Hepatocyte (in vitro differentiated cells): ENCODE measurements around the gene CTNNA3. TPM values are rescaled to one million over a fixed set of nuclear protein-coding genes. Genes with fewer than 3 reads are reported as not detected.

ENCODE experiments used
- DNase-seq: peaks from one replicate; pipeline ENCODE4 v3.0.0-alpha.2; 2016; ENCODE audit warnings: low spot score
- H2AFZ ChIP-seq: fragments of 200-600 bp; sonication (generic); 2 replicates; pipeline ENCODE4 v1.6.0; 2016; ENCODE audit warnings: antibody characterized with exemption, mild to moderate bottlenecking
- H3K27ac ChIP-seq: fragments of 200-600 bp; sonication (generic); 2 replicates; pipeline ENCODE4 v1.5.1; 2016; ENCODE audit warnings: mild to moderate bottlenecking
- H3K27me3 ChIP-seq: fragments of 200-600 bp; sonication (generic); 2 replicates; pipeline ENCODE4 v1.6.1; 2016
- H3K36me3 ChIP-seq: fragments of 200-600 bp; sonication (generic); replicated peaks from 2 replicates; pipeline ENCODE4 v1.5.1; 2016; ENCODE audit warnings: low read depth; ENCODE audit not compliant: insufficient read depth
- H3K4me1 ChIP-seq: fragments of 200-600 bp; sonication (generic); 2 replicates; pipeline ENCODE4 v1.5.1; 2016; ENCODE audit warnings: mild to moderate bottlenecking, moderate library complexity; ENCODE audit not compliant: insufficient read depth
- H3K4me2 ChIP-seq: fragments of 200-600 bp; sonication (generic); 2 replicates; pipeline ENCODE4 v1.6.0; 2016
- H3K4me3 ChIP-seq: fragments of 200-600 bp; sonication (generic); 2 replicates; pipeline ENCODE4 v1.5.1; 2016; ENCODE audit warnings: mild to moderate bottlenecking
- H3K79me2 ChIP-seq: fragments of 200-600 bp; sonication (generic); 2 replicates; pipeline ENCODE4 v1.6.0; 2017; ENCODE audit warnings: mild to moderate bottlenecking
- H3K9me2 ChIP-seq: fragments of 200-600 bp; sonication (generic); replicated peaks from 2 replicates; pipeline ENCODE4 v1.6.0; 2017; ENCODE audit warnings: mild to moderate bottlenecking; ENCODE audit not compliant: insufficient read depth
- H3K9me3 ChIP-seq: fragments of 200-600 bp; sonication (generic); 2 replicates; pipeline ENCODE4 v1.5.1; 2016; ENCODE audit warnings: low read depth, mild to moderate bottlenecking
- H4K20me1 ChIP-seq: fragments of 200-600 bp; sonication (generic); 2 replicates; pipeline ENCODE4 v1.6.0; 2016; ENCODE audit warnings: mild to moderate bottlenecking; ENCODE audit not compliant: insufficient read depth, poor library complexity, severe bottlenecking
- EZH2 ChIP-seq: fragments of 200-600 bp; sonication (generic); IDR thresholded peaks from 2 replicates; pipeline ENCODE4 v1.6.1; 2016; ENCODE audit warnings: antibody characterized with exemption, mild to moderate bottlenecking, borderline replicate concordance
- EZH2phosphoT487 ChIP-seq: fragments of 200-600 bp; sonication (generic); IDR thresholded peaks from one replicate; pipeline ENCODE4 v1.6.1; 2018; ENCODE audit warnings: antibody characterized with exemption, mild to moderate bottlenecking, low read depth, moderate library complexity; ENCODE audit not compliant: unreplicated experiment, severe bottlenecking
- WGBS: methylation state at CpG from one replicate; pipeline ENCODE4 v1.1.6; 2016; ENCODE audit warnings: low lambda C conversion rate; ENCODE audit errors: missing lambda C conversion rate; 5-methylcytosine and 5-hydroxymethylcytosine counted together
- polyA plus RNA-seq: library from polyadenylated mRNA; unstranded; fragments of >200 nt; fragmentation: Nextera tagmentation; extraction: Ambion mirVana; gene quantifications from 2 replicates; pipeline ENCODE4 v1.2.1, GENCODE V29; 2016
- total RNA-seq: library from RNA; depleted of rRNA; stranded (reverse); fragments of >200 nt; gene quantifications from 2 replicates; pipeline ENCODE4 v1.2.3, GENCODE V29; 2014
- TF ChIP-seq, protein P1 (sequence below): fragments of 200-600 bp; sonication (generic); IDR thresholded peaks from 2 replicates; pipeline ENCODE4 v1.5.1; 2016; ENCODE audit warnings: antibody characterized with exemption, mild to moderate bottlenecking; ENCODE audit not compliant: poor library complexity

Gene CTNNA3
- total and polyA plus RNA-seq, 2 experiments from 2014 or later: 12.9 to 25.9 TPM

GRCh38 chr10:66381045-66381444 lies 1315.0 kb downstream of the CTNNA3 start:
- Histone ChIP-seq H3K27me3 (no peaks in the 10 kb centered on the region), H3K4me1 (no peaks in the 10 kb centered on the region), H3K9me2 (no peaks in the 10 kb centered on the region), H3K79me2 (no peaks in the 10 kb centered on the region), H4K20me1 (no peaks in the 10 kb centered on the region), H3K4me2 (no peak overlapping the region), H2AFZ (no peak overlapping the region), H3K27ac (no peak overlapping the region), H3K36me3 (no peaks in the 10 kb centered on the region), H3K9me3 (no peaks in the 10 kb centered on the region), H3K4me3 (no peak overlapping the region)
- TF ChIP-seq EZH2phosphoT487 (no peak), EZH2 (no peak)
- TF ChIP-seq, protein P1, sequence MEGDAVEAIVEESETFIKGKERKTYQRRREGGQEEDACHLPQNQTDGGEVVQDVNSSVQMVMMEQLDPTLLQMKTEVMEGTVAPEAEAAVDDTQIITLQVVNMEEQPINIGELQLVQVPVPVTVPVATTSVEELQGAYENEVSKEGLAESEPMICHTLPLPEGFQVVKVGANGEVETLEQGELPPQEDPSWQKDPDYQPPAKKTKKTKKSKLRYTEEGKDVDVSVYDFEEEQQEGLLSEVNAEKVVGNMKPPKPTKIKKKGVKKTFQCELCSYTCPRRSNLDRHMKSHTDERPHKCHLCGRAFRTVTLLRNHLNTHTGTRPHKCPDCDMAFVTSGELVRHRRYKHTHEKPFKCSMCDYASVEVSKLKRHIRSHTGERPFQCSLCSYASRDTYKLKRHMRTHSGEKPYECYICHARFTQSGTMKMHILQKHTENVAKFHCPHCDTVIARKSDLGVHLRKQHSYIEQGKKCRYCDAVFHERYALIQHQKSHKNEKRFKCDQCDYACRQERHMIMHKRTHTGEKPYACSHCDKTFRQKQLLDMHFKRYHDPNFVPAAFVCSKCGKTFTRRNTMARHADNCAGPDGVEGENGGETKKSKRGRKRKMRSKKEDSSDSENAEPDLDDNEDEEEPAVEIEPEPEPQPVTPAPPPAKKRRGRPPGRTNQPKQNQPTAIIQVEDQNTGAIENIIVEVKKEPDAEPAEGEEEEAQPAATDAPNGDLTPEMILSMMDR: no peak
- DNase-seq: no peak

GRCh38 chr10:66378117-66378876 lies 1317.7 kb downstream of the CTNNA3 start:
- no peak for DNase-seq
- WGBS: 46% methylated on average over 3 of the region's 3 CpGs
- no peak for TF ChIP-seq EZH2phosphoT487
- TF ChIP-seq, protein P1: no peak
- no peak for TF ChIP-seq EZH2
- H3K79me2 ChIP-seq: no peaks in the 10 kb centered on the region
- H3K4me3 ChIP-seq: no peak overlapping the region
- no peaks in the 10 kb centered on the region for H4K20me1 ChIP-seq
- no peaks in the 10 kb centered on the region for H3K4me1 ChIP-seq
- no peaks in the 10 kb centered on the region for H3K27me3 ChIP-seq
- no peaks in the 10 kb centered on the region for H3K36me3 ChIP-seq
- no peak overlapping the region for H3K27ac ChIP-seq
- H3K9me2 ChIP-seq: no peaks in the 10 kb centered on the region
- H3K9me3 ChIP-seq: no peaks in the 10 kb centered on the region
- no peak overlapping the region for H3K4me2 ChIP-seq
- H2AFZ ChIP-seq: no peak overlapping the region

DNA sequence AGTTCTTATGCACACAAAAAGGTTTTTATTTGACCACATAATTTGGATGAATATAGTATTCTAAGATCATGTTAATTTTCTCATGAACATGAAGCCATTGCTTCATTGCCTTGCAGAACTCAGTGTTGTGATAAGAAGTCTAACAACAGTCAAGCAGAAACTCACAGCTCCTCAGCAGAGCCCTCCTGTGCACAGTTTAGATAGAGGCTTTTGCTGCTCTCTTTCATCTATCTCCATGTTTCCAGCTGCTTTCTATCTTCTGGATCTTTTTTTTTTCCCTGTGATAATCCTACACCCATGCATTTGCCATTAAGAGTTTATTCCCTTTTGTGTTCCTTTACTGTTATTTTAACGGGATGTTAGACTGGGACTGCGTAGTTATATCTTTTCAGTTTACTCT lies 1327.8 kb downstream of the CTNNA3 start:
- Histone ChIP-seq H3K4me2 (no peak overlapping the region), H3K79me2 (no peaks in the 10 kb centered on the region), H3K36me3 (no peaks in the 10 kb centered on the region), H3K27ac (no peak overlapping the region), H3K4me3 (no peak overlapping the region), H2AFZ (no peak overlapping the region), H3K9me2 (no peaks in the 10 kb centered on the region), H4K20me1 (no peaks in the 10 kb centered on the region), H3K9me3 (no peaks in the 10 kb centered on the region), H3K4me1 (no peaks in the 10 kb centered on the region), H3K27me3 (no peaks in the 10 kb centered on the region)
- WGBS: 51% methylated on average over 2 of the region's 2 CpGs
- TF ChIP-seq, protein P1: no peak
- TF ChIP-seq EZH2 (no peak), EZH2phosphoT487 (no peak)
- no peak for DNase-seq
